H9 (cell line): ENCODE data around the gene MED27. TPM values are rescaled to one million over a fixed set of nuclear protein-coding genes. Genes with fewer than 3 reads are reported as not detected.

Experiments
- DNase-seq: peaks from one replicate; pipeline ENCODE4 v3.0.0-alpha.2; 2017
- H2AFZ ChIP-seq: one replicate; pipeline ENCODE4 v1.6.1; 2013; ENCODE audit warnings: mild to moderate bottlenecking, low read length, control low read depth, moderate library complexity
- H2AK5ac ChIP-seq: 2 replicates; pipeline ENCODE4 v1.6.1; 2013; ENCODE audit warnings: low read length, control low read depth, mixed read lengths; ENCODE audit not compliant: insufficient read length
- H2BK120ac ChIP-seq: one replicate; pipeline ENCODE4 v1.6.1; 2013; ENCODE audit warnings: low read depth, mild to moderate bottlenecking, low read length, control low read depth, inconsistent platforms; ENCODE audit not compliant: poor library complexity, severe bottlenecking
- H2BK12ac ChIP-seq: 2 replicates; pipeline ENCODE4 v1.6.1; 2013; ENCODE audit warnings: low read length, control low read depth, mixed read lengths, low read depth; ENCODE audit not compliant: insufficient read length
- H2BK15ac ChIP-seq: 2 replicates; pipeline ENCODE4 v1.6.1; 2013; ENCODE audit warnings: low read depth, low read length, control low read depth
- H2BK20ac ChIP-seq: one replicate; pipeline ENCODE4 v1.6.1; 2013; ENCODE audit warnings: low read depth, mild to moderate bottlenecking, low read length, control low read depth, inconsistent platforms; ENCODE audit not compliant: poor library complexity, severe bottlenecking
- H2BK5ac ChIP-seq: 2 replicates; pipeline ENCODE4 v1.6.1; 2013; ENCODE audit warnings: low read length, control low read depth, mixed read lengths; ENCODE audit not compliant: insufficient read length
- H3K14ac ChIP-seq: 2 replicates; pipeline ENCODE4 v1.6.1; 2013; ENCODE audit warnings: low read length, control low read depth; ENCODE audit not compliant: insufficient read depth
- H3K18ac ChIP-seq: 2 replicates; pipeline ENCODE4 v1.6.1; 2013; ENCODE audit warnings: low read depth, mild to moderate bottlenecking, mixed read lengths, low read length, control low read depth; ENCODE audit not compliant: insufficient read length
- H3K23ac ChIP-seq: 2 replicates; pipeline ENCODE4 v1.6.1; 2013; ENCODE audit warnings: low read length, control low read depth, mixed read lengths, low read depth; ENCODE audit not compliant: insufficient read length
- H3K23me2 ChIP-seq: 2 replicates; pipeline ENCODE4 v1.6.1; 2013; ENCODE audit warnings: low read depth, mild to moderate bottlenecking, mixed read lengths, low read length, control low read depth; ENCODE audit not compliant: insufficient read length, poor library complexity, severe bottlenecking
- H3K27ac ChIP-seq: 2 replicates; pipeline ENCODE4 v1.5.1; 2013; ENCODE audit warnings: low read length, control low read depth, mixed read lengths, low read depth; ENCODE audit not compliant: insufficient read length
- H3K27me3 ChIP-seq: 2 replicates; pipeline ENCODE4 v1.6.1; 2013; ENCODE audit warnings: low read length, control low read depth, inconsistent platforms; ENCODE audit not compliant: insufficient read depth
- H3K4ac ChIP-seq: 2 replicates; pipeline ENCODE4 v1.6.1; 2013; ENCODE audit warnings: low read depth, mild to moderate bottlenecking, control low read depth, inconsistent platforms, low read length, moderate library complexity
- H3K4me1 ChIP-seq: 2 replicates; pipeline ENCODE4 v1.6.1; 2013; ENCODE audit warnings: low read length, control low read depth, inconsistent platforms; ENCODE audit not compliant: insufficient read depth
- H3K4me2 ChIP-seq: 2 replicates; pipeline ENCODE4 v1.6.1; 2013; ENCODE audit warnings: low read length, control low read depth, mixed read lengths; ENCODE audit not compliant: insufficient read length, insufficient read depth
- H3K56ac ChIP-seq: 2 replicates; pipeline ENCODE4 v1.6.1; 2013; ENCODE audit warnings: low read depth, mild to moderate bottlenecking, mixed read lengths, low read length, control low read depth; ENCODE audit not compliant: insufficient read length
- H3K79me1 ChIP-seq: 2 replicates; pipeline ENCODE4 v1.6.1; 2013; ENCODE audit warnings: low read depth, mild to moderate bottlenecking, moderate library complexity, low read length, control low read depth, inconsistent platforms; ENCODE audit not compliant: insufficient read depth, poor library complexity, severe bottlenecking
- H3K79me2 ChIP-seq: 2 replicates; pipeline ENCODE4 v1.6.1; 2013; ENCODE audit warnings: low read length, control low read depth, inconsistent platforms; ENCODE audit not compliant: insufficient read depth
- H3K9ac ChIP-seq: 2 replicates; pipeline ENCODE4 v1.6.1; 2013; ENCODE audit warnings: low read length, control low read depth, mixed read lengths; ENCODE audit not compliant: insufficient read length; ENCODE audit errors: extremely low read depth
- H3K9me3 ChIP-seq: one replicate; pipeline ENCODE4 v1.6.1; 2013; ENCODE audit warnings: low read depth, low read length, inconsistent platforms; ENCODE audit not compliant: control insufficient read depth
- H3T11ph ChIP-seq: one replicate; pipeline ENCODE4 v1.6.1; 2013; ENCODE audit warnings: mild to moderate bottlenecking, low read length, control low read depth, inconsistent platforms
- H4K20me1 ChIP-seq: one replicate; pipeline ENCODE4 v1.6.1; 2013; ENCODE audit not compliant: control insufficient read depth, insufficient read length, insufficient read depth
- H4K5ac ChIP-seq: 2 replicates; pipeline ENCODE4 v1.6.1; 2013; ENCODE audit warnings: low read depth, mild to moderate bottlenecking, mixed read lengths, low read length, control low read depth; ENCODE audit not compliant: insufficient read length
- H4K8ac ChIP-seq: replicated peaks from 2 replicates; pipeline ENCODE4 v1.6.1; 2013; ENCODE audit warnings: low read length, control low read depth, mixed read lengths, low read depth; ENCODE audit not compliant: insufficient read length
- H4K91ac ChIP-seq: 2 replicates; pipeline ENCODE4 v1.6.1; 2013; ENCODE audit warnings: low read depth, mild to moderate bottlenecking, moderate library complexity, mixed read lengths, low read length, control low read depth; ENCODE audit not compliant: insufficient read length
- H3K27ac Mint-ChIP-seq, 3 experiments: 2 replicates in 2 of 3; 3 replicates in 1 of 3; pipeline ENCODE4 v1.8.0; 2020 to 2021; ENCODE audit warnings: mixed read lengths in 3 of 3, mild to moderate bottlenecking in 1 of 3, moderate library complexity in 1 of 3
- H3K27me3 Mint-ChIP-seq: 2 replicates; pipeline ENCODE4 v1.8.0; 2021; ENCODE audit warnings: low read depth, mild to moderate bottlenecking, moderate library complexity, mixed read lengths
- H3K36me3 Mint-ChIP-seq, 3 experiments: 2 replicates in 2 of 3; 3 replicates in 1 of 3; pipeline ENCODE4 v1.8.0; 2020 to 2021; ENCODE audit warnings: low read depth in 3 of 3, mixed read lengths in 3 of 3; ENCODE audit not compliant: insufficient read depth in 1 of 3
- H3K4me1 Mint-ChIP-seq, 2 experiments: 2 replicates each; pipeline ENCODE4 v1.8.0; 2020; ENCODE audit warnings: mixed read lengths in 2 of 2
- H3K4me3 Mint-ChIP-seq, 2 experiments: 2 replicates in 1 of 2; 3 replicates in 1 of 2; pipeline ENCODE4 v1.8.0; 2020 to 2021; ENCODE audit warnings: mild to moderate bottlenecking in 2 of 2, mixed read lengths in 2 of 2, moderate library complexity in 1 of 2
- H3K9me3 Mint-ChIP-seq, 2 experiments: 2 replicates in 1 of 2; 3 replicates in 1 of 2; pipeline ENCODE4 v1.8.0; 2020; ENCODE audit warnings: mild to moderate bottlenecking in 2 of 2, mixed read lengths in 2 of 2, moderate library complexity in 1 of 2
- CTCF ChIP-seq: fragments of 200-600 bp; sonication (generic); conservative IDR thresholded peaks from 3 replicates; pipeline ENCODE4 v1.8.0; 2021; ENCODE audit warnings: antibody characterized with exemption, mild to moderate bottlenecking
- WGBS: extraction: QIAGEN DNeasy Blood & Tissue Kit; methylation state at CpG from one replicate; pipeline ENCODE4 v1.1.7; 2013; ENCODE audit warnings: missing lambda C conversion rate, low lambda C conversion rate, mixed read lengths; ENCODE audit not compliant: insufficient read length; ENCODE audit errors: extremely low coverage; 5-methylcytosine and 5-hydroxymethylcytosine counted together
- total RNA-seq: library from RNA; stranded (reverse); gene quantifications from 2 replicates; pipeline ENCODE4 v1.2.1, GENCODE V29; 2021

MED27 gene
- total RNA-seq, 1 experiment from 2014 or later: 33.5 TPM

- no peak overlapping the region for H2BK120ac ChIP-seq
- H2AK5ac ChIP-seq: no peak overlapping the region
- no CpG with 5 or more reads among the region's 35 CpGs for WGBS
- H4K5ac ChIP-seq: no peak overlapping the region
- H4K91ac ChIP-seq: no peak overlapping the region
- no peaks in the 10 kb centered on the region for H3K27me3 ChIP-seq
- no peaks in the 10 kb centered on the region for H3K9me3 Mint-ChIP-seq
- no peak overlapping the region for H2BK5ac ChIP-seq
- no peaks in the 10 kb centered on the region for H3K23me2 ChIP-seq
- H2AFZ ChIP-seq: no peak overlapping the region
- no peaks in the 10 kb centered on the region for H3K79me1 ChIP-seq
- H3K27ac ChIP-seq: no peak overlapping the region
- DNase-seq: no peak
- H3K14ac ChIP-seq: no peak overlapping the region
- no peak overlapping the region for H2BK20ac ChIP-seq
- H3K23ac ChIP-seq: no peak overlapping the region
- H3T11ph ChIP-seq: no peak overlapping the region
- no peaks in the 10 kb centered on the region; a peak in 1 of 7 replicates for H3K36me3 Mint-ChIP-seq
- no peak overlapping the region for H3K4ac ChIP-seq
- no peaks in the 10 kb centered on the region for H4K20me1 ChIP-seq
- H3K9ac ChIP-seq: no peak overlapping the region
- no peaks in the 10 kb centered on the region for H3K79me2 ChIP-seq
- no peak overlapping the region; a peak in 1 of 7 replicates for H3K27ac Mint-ChIP-seq
- H4K8ac ChIP-seq: no peak overlapping the region
- no peaks in the 10 kb centered on the region for H3K4me1 ChIP-seq
- no peak overlapping the region for H3K4me2 ChIP-seq
- no peak overlapping the region for H3K56ac ChIP-seq
- no peak for TF ChIP-seq CTCF
- H3K18ac ChIP-seq: no peak overlapping the region
- no peak overlapping the region for H2BK12ac ChIP-seq
- H3K4me1 Mint-ChIP-seq: peaks cover 4 to 21% of the 10 kb centered on the region in 2 experiments; a peak in 3 of 4 replicates
- no peak overlapping the region for H2BK15ac ChIP-seq
- H3K4me3 Mint-ChIP-seq: no peak overlapping the region
- H3K27me3 Mint-ChIP-seq: no peaks in the 10 kb centered on the region; the same call in 1 of the 2 replicates
- no peaks in the 10 kb centered on the region for H3K9me3 ChIP-seq
Observed at GRCh38 chr9:131823701-131824146, 255.9 kb downstream of the MED27 start.
